K562 (cell line): ENCODE results near the gene GGA3. TPM values are rescaled to one million over a fixed set of nuclear protein-coding genes. Genes with fewer than 3 reads are reported as not detected.

Source experiments
- ARID3A ChIP-seq: IDR thresholded peaks from 2 replicates; pipeline ENCODE4 v1.6.1; 2012; ENCODE audit warnings: low read depth, low read length, improper control_type of control experiment, borderline replicate concordance
- CREB5 ChIP-seq: fragments of 250-450 bp; sonication (Bioruptor Pico); IDR thresholded peaks from 2 replicates; pipeline ENCODE4 v1.5.0; 2020; ENCODE audit warnings: mild to moderate bottlenecking
- CTBP1 ChIP-seq: fragments of 450-650 bp; IDR thresholded peaks from 2 replicates; pipeline ENCODE4 v1.6.1; 2016; ENCODE audit warnings: borderline replicate concordance
- ELF4 ChIP-seq: fragments of 450-650 bp; formaldehyde crosslinking; IDR thresholded peaks from 2 replicates; pipeline ENCODE4 v1.4.0; 2022; ENCODE audit warnings: missing genetic modification characterization
- FOXO4 ChIP-seq: fragments of 450-650 bp; formaldehyde crosslinking; IDR thresholded peaks from 2 replicates; pipeline ENCODE4 v1.4.0; 2020; ENCODE audit warnings: mild to moderate bottlenecking, moderate library complexity
- MYNN ChIP-seq, 2 experiments: sonication (generic); formaldehyde crosslinking in 1 of 2; IDR thresholded peaks; 2 replicates each; pipeline versions ENCODE4 v1.5.0 to v1.6.1; 2016 to 2020; ENCODE audit warnings: antibody characterized with exemption in 1 of 2, missing genetic modification reagents in 1 of 2
- NCOR1 ChIP-seq: fragments of 450-650 bp; IDR thresholded peaks from 2 replicates; pipeline ENCODE4 v1.6.1; 2016; ENCODE audit warnings: mild to moderate bottlenecking, moderate library complexity
- RBM22 ChIP-seq: fragments of 200-400 bp; formaldehyde crosslinking; IDR thresholded peaks from 2 replicates; pipeline ENCODE4 v1.6.1; 2018; ENCODE audit warnings: low read length, low read depth; ENCODE audit not compliant: poor library complexity, severe bottlenecking
- RCOR1 ChIP-seq, 2 experiments: IDR thresholded peaks; 2 replicates each; pipeline ENCODE4 v1.6.1; 2012; ENCODE audit warnings: low read depth in 2 of 2, low read length in 2 of 2, borderline replicate concordance in 1 of 2, improper control_type of control experiment in 1 of 2
- RFX1 ChIP-seq: fragments of 450-650 bp; IDR thresholded peaks from 2 replicates; pipeline ENCODE4 v1.6.1; 2016; ENCODE audit warnings: mild to moderate bottlenecking, moderate library complexity
- SNIP1 ChIP-seq: fragments of 450-650 bp; IDR thresholded peaks from 2 replicates; pipeline ENCODE4 v1.7.1; 2017; ENCODE audit warnings: low read depth, mild to moderate bottlenecking
- TOE1 ChIP-seq, 2 experiments: fragments of 450-650 bp in 1 of 2; sonication (generic) in 1 of 2; formaldehyde crosslinking in 1 of 2; IDR thresholded peaks; 2 replicates each; pipeline versions ENCODE4 v1.7.1 to v1.8.0; 2016 to 2022; ENCODE audit warnings: borderline replicate concordance in 2 of 2, mild to moderate bottlenecking in 2 of 2, antibody characterized with exemption in 1 of 2, inconsistent platforms in 1 of 2, low read depth in 1 of 2, missing genetic modification reagents in 1 of 2, moderate library complexity in 1 of 2
- USF1 ChIP-seq: sonication (generic); formaldehyde crosslinking; IDR thresholded peaks from 2 replicates; pipeline ENCODE4 v1.9.0; 2022; ENCODE audit warnings: mild to moderate bottlenecking, missing genetic modification reagents
- ZNF146 ChIP-seq: IDR thresholded peaks from one replicate; pipeline ENCODE4 v1.6.1; 2018; ENCODE audit warnings: missing compliant biosample characterization; ENCODE audit not compliant: unreplicated experiment
- ZNF174 ChIP-seq: fragments of 250-450 bp; sonication (Bioruptor Pico); IDR thresholded peaks from 2 replicates; pipeline ENCODE4 v1.4.0; 2020; ENCODE audit warnings: mild to moderate bottlenecking
- ZNF449 ChIP-seq: fragments of 250-450 bp; sonication (Bioruptor Pico); IDR thresholded peaks from 2 replicates; pipeline ENCODE4 v1.8.0; 2022; ENCODE audit warnings: moderate library complexity, mild to moderate bottlenecking, inconsistent platforms
- ZNF639 ChIP-seq, 2 experiments: fragments of 200-800 bp in 1 of 2; sonication (Bioruptor generic) in 1 of 2; sonication (generic) in 1 of 2; formaldehyde crosslinking in 1 of 2; IDR thresholded peaks in 1 of 2; conservative IDR thresholded peaks in 1 of 2; 2 replicates each; pipeline versions ENCODE4 v1.5.0 to v1.6.1; 2016 to 2020; ENCODE audit warnings: missing compliant biosample characterization in 1 of 2, missing genetic modification characterization in 1 of 2, missing genetic modification reagents in 1 of 2
- polyA plus RNA-seq, 8 experiments: library from polyadenylated mRNA; depleted of rRNA in 4 of 8; stranded (reverse) in 5 of 8; unstranded in 3 of 8; fragments of >200 nt; fragmentation: Nextera tagmentation in 2 of 8; fragmentation: Illumina TruSeq in 1 of 8; extraction: Ambion mirVana in 2 of 8; extraction: Trizol in 1 of 8; gene quantifications; 2 replicates each; pipeline versions ENCODE4 v1.2.1 to v1.2.3, GENCODE V29; 2011 to 2014; ENCODE audit warnings: inconsistent platforms in 1 of 8, missing spikeins in 1 of 8
- total RNA-seq, 7 experiments: library from RNA; depleted of rRNA in 6 of 7; stranded (reverse); fragments of >200 nt in 6 of 7; fragmentation: Illumina TruSeq in 2 of 7; extraction: Trizol in 2 of 7; gene quantifications; 2 replicates each; pipeline versions ENCODE4 v1.2.1 to v1.2.3, GENCODE V29; 2011 to 2021; ENCODE audit warnings: low replicate concordance in 1 of 7

GGA3 gene
- total and polyA plus RNA-seq, 9 of the 15 experiments (the other 6 are each of a cell fraction or from before 2014, with no cell fraction given) = 5.7 to 64.9 (median 25.4) TPM

GRCh38 chr17:75205037-75205792 lies 56.2 kb downstream of the GGA3 start, which contains the start of gene NUP85 (continued):
- TF ChIP-seq ZNF146 (CRISPR knock-in tag) (no peak), ZNF449 (CRISPR knock-in tag) (no peak), TOE1 (IDR thresholded peaks at IDR 0.05; ENCODE audit: borderline replicate concordance) (peak; percentile 97), TOE1 (CRISPR knock-in tag; IDR thresholded peaks at IDR 0.05; ENCODE audit: borderline replicate concordance, low read depth) (no peak), ARID3A (no peak), RBM22 (no peak), MYNN (IDR thresholded peaks at IDR 0.05) (no peak), MYNN (CRISPR knock-in tag; IDR thresholded peaks at IDR 0.05) (no peak), FOXO4 (no peak), CTBP1 (0 out of 2 replicates have a peak, but pooled peaks have one; percentile 75), ZNF639 (CRISPR knock-in tag; conservative IDR thresholded peaks at IDR 0.05 in 1 of 2, IDR thresholded peaks at IDR 0.05 in 1 of 2) (peak in 1 of 2 experiments; percentile 79; a peak in 2 of 4 replicates), NCOR1 (no peak), USF1 (CRISPR knock-in tag) (0 out of 2 replicates have a peak, but pooled peaks have one; percentile 31), RFX1 (no peak), RCOR1 (IDR thresholded peaks at IDR 0.05; ENCODE audit: borderline replicate concordance in 1 of 2, low read depth in 2 of 2, low read length in 2 of 2) (no peak; a peak in 1 of 4 replicates), SNIP1 (no peak), CREB5 (CRISPR knock-in tag) (no peak), ELF4 (CRISPR knock-in tag) (0 out of 2 replicates have a peak, but pooled peaks have one; percentile 35), ZNF174 (CRISPR knock-in tag) (no peak)
